Measurements from ENCODE around the gene CCDC200. TPM values are rescaled to one million over a fixed set of nuclear protein-coding genes. Genes with fewer than 3 reads are reported as not detected.

The CCDC200 gene
- total and polyA plus RNA-seq, 2 of the 13 experiments (the other 11 are each of a cell fraction or from before 2014, with no cell fraction given): not detected

GRCh38 chr17:43171586-43172487 lies 56.6 kb downstream of the CCDC200 start (continued):
- TF ChIP-seq RBM39 (IDR thresholded peaks at IDR 0.05; ENCODE audit: low read depth, low read length, poor library complexity, severe bottlenecking): no peak
- 0 out of 2 replicates have a peak, but pooled peaks have one; percentile 33 for TF ChIP-seq ETS1 (CRISPR knock-in tag; IDR thresholded peaks at IDR 0.05)
- TF ChIP-seq MED1 (CRISPR knock-in tag; IDR thresholded peaks at IDR 0.05): peak; percentile 54
- TF ChIP-seq ZNF510 (CRISPR knock-in tag; IDR thresholded peaks at IDR 0.05; ENCODE audit: low read depth): no peak
- peak; percentile 41 for TF ChIP-seq TEAD3 (CRISPR knock-in tag; optimal IDR thresholded peaks at IDR 0.05; ENCODE audit: borderline replicate concordance)
- TF ChIP-seq KDM1A (CRISPR knock-in tag; IDR thresholded peaks at IDR 0.05): no peak
- no peak for TF ChIP-seq ZNF484 (CRISPR knock-in tag; IDR thresholded peaks at IDR 0.05; ENCODE audit: borderline replicate concordance, low read depth)
- TF ChIP-seq DRAP1 (CRISPR knock-in tag; IDR thresholded peaks at IDR 0.05): peak; percentile 25; the same call in 1 of the 2 replicates
- no peak for TF ChIP-seq ZNF879 (CRISPR knock-in tag; IDR thresholded peaks at IDR 0.05)

Small RNAs within 50 kb of the gene (small RNA-seq; reads per million reads assigned to genes)
- gene RF00004 (ENCODE audit: insufficient read depth in 2 of 3, insufficient read length in 3 of 3, low read depth in 2 of 3, low replicate concordance in 1 of 3) (0 reads per million in 3 experiments), gene RNU2-1 (ENCODE audit: insufficient read depth in 2 of 3, insufficient read length in 3 of 3, low read depth in 2 of 3, low replicate concordance in 1 of 3) (0 reads per million in 3 experiments)

Other genes with a start within 250 kb of the CCDC200 start
- gene PTGES3L, start 248.5 kb downstream of the CCDC200 start, total RNA-seq (2016; rRNA removed; fragmentation: Illumina TruSeq; extraction: Trizol): 1.2 and 1.9 TPM in 2 replicates
- 1.9 and 2.9 TPM in 2 replicates for gene PTGES3L, start 248.5 kb downstream of the CCDC200 start, polyA plus RNA-seq (2011; rRNA removed)
- 9.4 and 10.3 TPM in 2 replicates for gene RUNDC1, start 248.1 kb downstream of the CCDC200 start, total RNA-seq (2016; rRNA removed; fragmentation: Illumina TruSeq; extraction: Trizol)
- 11.4 and 14.0 TPM in 2 replicates for gene RUNDC1, start 248.1 kb downstream of the CCDC200 start, polyA plus RNA-seq (2011; rRNA removed)
- gene RPL27, start 230.2 kb downstream of the CCDC200 start, total RNA-seq (2016; rRNA removed; fragmentation: Illumina TruSeq; extraction: Trizol): 1,585 and 1,854 TPM in 2 replicates
- 5,537 and 5,840 TPM in 2 replicates for gene RPL27, start 230.2 kb downstream of the CCDC200 start, polyA plus RNA-seq (2011; rRNA removed)
- 38.1 and 40.2 TPM in 2 replicates for gene IFI35, start 221.8 kb downstream of the CCDC200 start, total RNA-seq (2016; rRNA removed; fragmentation: Illumina TruSeq; extraction: Trizol)
- 28.9 and 33.5 TPM in 2 replicates for gene IFI35, start 221.8 kb downstream of the CCDC200 start, polyA plus RNA-seq (2011; rRNA removed)
- 143 TPM in 2 replicates for gene VAT1, start 206.2 kb downstream of the CCDC200 start, total RNA-seq (2016; rRNA removed; fragmentation: Illumina TruSeq; extraction: Trizol)
- gene VAT1, start 206.2 kb downstream of the CCDC200 start, polyA plus RNA-seq (2011; rRNA removed): 197 and 205 TPM in 2 replicates
- 0.11 TPM in 2 replicates for gene RND2, start 203.4 kb downstream of the CCDC200 start, total RNA-seq (2016; rRNA removed; fragmentation: Illumina TruSeq; extraction: Trizol)
- gene RND2, start 203.4 kb downstream of the CCDC200 start, polyA plus RNA-seq (2011; rRNA removed): 0.04 and 0.05 TPM in 2 replicates
- 37.5 and 56.0 TPM in 2 replicates for gene BRCA1, start 103.3 kb downstream of the CCDC200 start, total RNA-seq (2016; rRNA removed; fragmentation: Illumina TruSeq; extraction: Trizol)
- gene BRCA1, start 103.3 kb downstream of the CCDC200 start, polyA plus RNA-seq (2011; rRNA removed): 11.7 and 13.3 TPM in 2 replicates
- gene NBR1, start 57.4 kb downstream of the CCDC200 start, total RNA-seq (2016; rRNA removed; fragmentation: Illumina TruSeq; extraction: Trizol): 51.7 and 79.0 TPM in 2 replicates
- 102 and 121 TPM in 2 replicates for gene NBR1, start 57.4 kb downstream of the CCDC200 start, polyA plus RNA-seq (2011; rRNA removed)
- gene TMEM106A, start 16.7 kb downstream of the CCDC200 start, total RNA-seq (2016; rRNA removed; fragmentation: Illumina TruSeq; extraction: Trizol): 7.3 and 16.9 TPM in 2 replicates
- 34.9 and 35.9 TPM in 2 replicates for gene TMEM106A, start 16.7 kb downstream of the CCDC200 start, polyA plus RNA-seq (2011; rRNA removed)
- not detected in 2 replicates for gene RNU2-1, start 5.4 kb upstream of the CCDC200 start, total RNA-seq (2016; rRNA removed; fragmentation: Illumina TruSeq; extraction: Trizol)
- not detected in 2 replicates for gene RNU2-1, start 5.4 kb upstream of the CCDC200 start, polyA plus RNA-seq (2011; rRNA removed)
- 9.0 and 9.5 TPM in 2 replicates for gene ARL4D, start 170.4 kb upstream of the CCDC200 start, total RNA-seq (2016; rRNA removed; fragmentation: Illumina TruSeq; extraction: Trizol)
- gene ARL4D, start 170.4 kb upstream of the CCDC200 start, polyA plus RNA-seq (2011; rRNA removed): 25.9 and 40.6 TPM in 2 replicates

Data from HepG2 (cell line).